Endothelial cell (in vitro differentiated cells): ENCODE measurements around the gene GMDS. TPM values are rescaled to one million over a fixed set of nuclear protein-coding genes. Genes with fewer than 3 reads are reported as not detected.

Source experiments
- DNase-seq: peaks from one replicate; pipeline ENCODE4 v3.0.0; 2021; ENCODE audit warnings: low spot score
- H3K27ac Mint-ChIP-seq: one replicate; pipeline ENCODE4 v1.8.0; 2021; ENCODE audit warnings: mixed read lengths, inconsistent platforms; ENCODE audit not compliant: unreplicated experiment
- H3K27me3 Mint-ChIP-seq: one replicate; pipeline ENCODE4 v1.8.0; 2021; ENCODE audit warnings: mild to moderate bottlenecking, moderate library complexity, mixed read lengths, inconsistent platforms; ENCODE audit not compliant: unreplicated experiment
- H3K36me3 Mint-ChIP-seq: one replicate; pipeline ENCODE4 v1.8.0; 2021; ENCODE audit warnings: mild to moderate bottlenecking, low read depth, mixed read lengths, inconsistent platforms; ENCODE audit not compliant: unreplicated experiment
- H3K4me1 Mint-ChIP-seq: one replicate; pipeline ENCODE4 v1.8.0; 2021; ENCODE audit warnings: mild to moderate bottlenecking, mixed read lengths, inconsistent platforms; ENCODE audit not compliant: unreplicated experiment
- H3K4me3 Mint-ChIP-seq: one replicate; pipeline ENCODE4 v1.8.0; 2021; ENCODE audit warnings: mild to moderate bottlenecking, mixed read lengths, inconsistent platforms; ENCODE audit not compliant: unreplicated experiment
- H3K9me3 Mint-ChIP-seq: one replicate; pipeline ENCODE4 v1.8.0; 2021; ENCODE audit warnings: mixed read lengths, inconsistent platforms; ENCODE audit not compliant: unreplicated experiment
- CTCF ChIP-seq: fragments of 200-600 bp; sonication (generic); IDR thresholded peaks from one replicate; pipeline ENCODE4 v1.5.0; 2021; ENCODE audit warnings: antibody characterized with exemption; ENCODE audit not compliant: unreplicated experiment
- total RNA-seq: library from RNA; stranded (reverse); fragmentation: NEBNext Ultra II Directional; extraction: Animal tissue kit (Norgen Biotek cat#: 25700); gene quantifications from one replicate; pipeline ENCODE4 v1.2.1, GENCODE V29; 2021; ENCODE audit not compliant: unreplicated experiment

Gene GMDS
- total RNA-seq, 1 donor from 2014 or later, result 36.0 TPM

- Mint-ChIP-seq H3K9me3 (no peaks in the 10 kb centered on the region), H3K36me3 (peaks cover 6% of the 10 kb centered on the region), H3K27ac (no peak overlapping the region), H3K4me3 (no peak overlapping the region), H3K4me1 (peaks cover 12% of the 10 kb centered on the region), H3K27me3 (no peaks in the 10 kb centered on the region)
- no peak for DNase-seq
- no peak for TF ChIP-seq CTCF
Measured at GRCh38 chr6:1688396-1688795, 557.0 kb downstream of the GMDS start.

DNA sequence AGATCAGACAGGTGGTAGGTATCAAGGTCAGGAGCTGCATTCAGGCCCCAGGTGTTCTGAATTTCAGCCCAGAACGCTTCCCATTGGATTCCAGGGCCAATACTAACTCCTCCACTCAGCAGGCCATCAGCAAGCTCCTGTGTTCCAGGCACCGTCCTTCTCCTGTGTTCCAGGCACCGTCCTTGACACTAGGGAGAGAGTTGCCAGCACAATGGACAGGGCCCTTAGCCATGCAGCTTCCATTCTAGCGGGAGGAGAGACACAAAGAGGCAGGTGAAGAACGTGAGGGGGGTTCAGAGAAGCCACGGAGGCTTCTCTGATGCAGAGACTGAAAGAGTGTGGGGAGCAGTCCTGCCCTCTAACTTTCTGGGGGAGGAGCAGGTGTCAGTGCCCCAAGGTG is 558.0 kb downstream of the GMDS start:
- Mint-ChIP-seq H3K4me1 (peaks cover 8% of the 10 kb centered on the region), H3K27me3 (no peaks in the 10 kb centered on the region), H3K4me3 (no peak overlapping the region), H3K36me3 (peaks cover 2% of the 10 kb centered on the region), H3K9me3 (no peaks in the 10 kb centered on the region), H3K27ac (no peak overlapping the region)
- no peak for DNase-seq
- TF ChIP-seq CTCF, result no peak

DNA sequence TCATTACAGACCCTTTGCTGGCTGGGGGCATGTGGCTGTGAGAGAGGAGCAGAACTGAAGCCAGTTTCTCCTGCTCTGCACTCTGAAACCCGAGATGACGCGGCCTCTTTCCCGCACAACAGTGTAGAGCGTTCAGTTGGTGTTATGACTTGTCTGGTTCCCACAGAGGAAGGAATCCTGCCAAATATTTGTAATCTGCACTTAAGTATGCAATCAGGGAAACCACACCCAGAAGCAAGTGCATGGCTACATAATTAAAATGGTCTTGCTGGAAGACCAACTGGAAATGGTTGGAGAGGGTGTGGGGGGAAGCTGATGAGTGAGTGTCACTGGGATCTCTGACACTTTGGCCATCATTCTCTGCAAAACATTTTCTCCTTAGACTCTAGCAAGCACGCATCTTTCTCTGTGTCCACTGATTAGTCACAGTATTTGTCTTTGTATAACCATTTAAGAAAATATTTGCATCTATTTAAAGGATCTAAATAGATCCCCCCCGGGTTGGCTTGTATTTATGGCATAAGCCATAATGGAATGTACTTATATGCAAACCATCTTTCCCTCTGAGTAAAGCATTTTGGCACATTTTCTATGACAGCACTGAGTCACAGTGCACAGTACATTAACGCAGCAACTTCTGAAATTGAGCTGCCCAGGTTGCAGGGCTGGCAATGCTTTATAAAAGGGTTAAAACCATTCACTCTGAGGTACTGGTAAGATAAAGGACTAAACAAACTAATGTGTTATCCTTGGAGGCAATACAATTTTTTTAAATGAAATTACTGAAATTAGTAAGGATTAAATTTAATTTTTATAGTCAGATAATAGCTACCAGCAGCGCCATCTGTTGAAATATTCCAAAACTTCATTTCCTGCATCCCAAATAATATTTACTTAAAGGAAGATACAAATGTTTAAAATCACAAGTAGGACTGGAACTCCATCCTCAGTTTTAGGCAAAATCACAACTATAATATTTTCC is 559.0 kb downstream of the GMDS start:
- H3K9me3 Mint-ChIP-seq, result no peaks in the 10 kb centered on the region
- H3K4me1 Mint-ChIP-seq, result peaks cover 8% of the 10 kb centered on the region
- no peaks in the 10 kb centered on the region for H3K36me3 Mint-ChIP-seq
- H3K27me3 Mint-ChIP-seq, result no peaks in the 10 kb centered on the region
- peak; percentile 54 for TF ChIP-seq CTCF
- H3K4me3 Mint-ChIP-seq, result no peak overlapping the region
- H3K27ac Mint-ChIP-seq, result no peak overlapping the region
- DNase-seq, result no peak

GRCh38 chr6:1679688-1680068 is 565.7 kb downstream of the GMDS start:
- no peak overlapping the region for H3K4me3 Mint-ChIP-seq
- H3K27me3 Mint-ChIP-seq, result no peaks in the 10 kb centered on the region
- H3K36me3 Mint-ChIP-seq, result no peaks in the 10 kb centered on the region
- H3K4me1 Mint-ChIP-seq, result peaks cover 24% of the 10 kb centered on the region
- H3K27ac Mint-ChIP-seq, result no peak overlapping the region
- no peak for DNase-seq
- no peaks in the 10 kb centered on the region for H3K9me3 Mint-ChIP-seq
- no peak for TF ChIP-seq CTCF

- no peaks in the 10 kb centered on the region for H3K27me3 Mint-ChIP-seq
- H3K36me3 Mint-ChIP-seq, result no peaks in the 10 kb centered on the region
- H3K4me3 Mint-ChIP-seq, result no peak overlapping the region
- no peaks in the 10 kb centered on the region for H3K9me3 Mint-ChIP-seq
- no peak for TF ChIP-seq CTCF
- DNase-seq, result no peak
- H3K4me1 Mint-ChIP-seq, result peaks cover 24% of the 10 kb centered on the region
- no peak overlapping the region for H3K27ac Mint-ChIP-seq
Measured at GRCh38 chr6:1679031-1679687, 566.2 kb downstream of the GMDS start.
